Astrocyte (in vitro differentiated cells and primary cell): Measurements from ENCODE around the gene KCNMA1.

ENCODE experiments used
- CTCF ChIP-seq: IDR thresholded peaks from 2 replicates; pipeline ENCODE4 v1.5.1; 2011; ENCODE audit warnings: low read depth, mild to moderate bottlenecking, inconsistent platforms, low read length, moderate library complexity; ENCODE audit not compliant: insufficient read depth
- EZH2 ChIP-seq: IDR thresholded peaks from 2 replicates; pipeline ENCODE4 v1.6.1; 2012; ENCODE audit warnings: mild to moderate bottlenecking, low read length, inconsistent platforms; ENCODE audit not compliant: insufficient read depth

- no peak for TF ChIP-seq CTCF
- TF ChIP-seq EZH2 = no peak
Measured at GRCh38 chr10:77301305-77301730, 336.3 kb downstream of the KCNMA1 start.
